CD14-positive monocyte (primary cell): ENCODE data around the gene FASN. TPM values are rescaled to one million over a fixed set of nuclear protein-coding genes. Genes with fewer than 3 reads are reported as not detected.
A peak's percentile ranks its signal among the peaks of the same experiment; 100 is the strongest.

Source experiments
- DNase-seq, 3 donors: peaks; one replicate each; pipeline ENCODE4 v3.0.0-alpha.2; 2011 to 2022
- H2AFZ ChIP-seq: 2 replicates; pipeline ENCODE4 v1.6.0; 2012; ENCODE audit warnings: mild to moderate bottlenecking, low read depth, low read length, inconsistent platforms; ENCODE audit not compliant: insufficient read depth, poor library complexity, severe bottlenecking
- H3K27ac ChIP-seq, 2 donors: 1 replicate in 1 of 2; 2 replicates in 1 of 2; pipeline ENCODE4 v1.5.1; 2012 to 2013; ENCODE audit warnings: low read length in 2 of 2, control low read depth in 1 of 2, inconsistent platforms in 1 of 2, low read depth in 1 of 2, mild to moderate bottlenecking in 1 of 2
- H3K27me3 ChIP-seq, 2 donors: one replicate each; pipeline versions ENCODE4 v1.6.0 to v1.6.1; 2011 to 2013; ENCODE audit warnings: low read length in 2 of 2; ENCODE audit not compliant: control insufficient read depth in 2 of 2, insufficient read depth in 2 of 2
- H3K36me3 ChIP-seq, 2 donors: replicated peaks in 1 of 2; 1 replicate in 1 of 2; 2 replicates in 1 of 2; pipeline versions ENCODE4 v1.5.1 to v1.6.1; 2012 to 2013; ENCODE audit warnings: low read length in 2 of 2, control low read depth in 1 of 2, inconsistent platforms in 1 of 2, mild to moderate bottlenecking in 1 of 2; ENCODE audit not compliant: insufficient read depth in 2 of 2, control insufficient read depth in 1 of 2
- H3K4me1 ChIP-seq, 2 donors: 1 replicate in 1 of 2; 2 replicates in 1 of 2; pipeline versions ENCODE4 v1.5.1 to v1.6.1; 2012 to 2013; ENCODE audit warnings: low read length in 2 of 2, control low read depth in 1 of 2, inconsistent platforms in 1 of 2, mild to moderate bottlenecking in 1 of 2, moderate library complexity in 1 of 2; ENCODE audit not compliant: insufficient read depth in 2 of 2, control insufficient read depth in 1 of 2
- H3K4me2 ChIP-seq: replicated peaks from 2 replicates; pipeline ENCODE3; 2012; ENCODE audit warnings: low read length, moderate library complexity, mild to moderate bottlenecking; ENCODE audit not compliant: poor library complexity, severe bottlenecking; ENCODE audit errors: extremely low read depth
- H3K4me3 ChIP-seq, 3 experiments: fragments of 200-600 bp in 1 of 3; sonication (generic) in 1 of 3; replicated peaks in 1 of 3; 1 replicate in 2 of 3; 2 replicates in 1 of 3; pipeline ENCODE4 v1.5.1; 2011 to 2013; ENCODE audit warnings: low read length in 3 of 3, mild to moderate bottlenecking in 3 of 3, control low read depth in 2 of 3, low read depth in 2 of 3, inconsistent platforms in 1 of 3, moderate library complexity in 1 of 3
- H3K79me2 ChIP-seq: 2 replicates; pipeline ENCODE4 v1.6.0; 2012; ENCODE audit warnings: mild to moderate bottlenecking, control low read depth, inconsistent platforms, low read length, moderate library complexity; ENCODE audit not compliant: insufficient read depth
- H3K9ac ChIP-seq: 2 replicates; pipeline ENCODE4 v1.6.0; 2017; ENCODE audit warnings: low read length, mild to moderate bottlenecking; ENCODE audit not compliant: insufficient read depth, poor library complexity, severe bottlenecking
- H3K9me3 ChIP-seq, 2 donors: replicated peaks in 1 of 2; 1 replicate in 1 of 2; 2 replicates in 1 of 2; pipeline versions ENCODE4 v1.5.1 to v1.6.1; 2012 to 2013; ENCODE audit warnings: low read length in 2 of 2, control low read depth in 1 of 2; ENCODE audit not compliant: control insufficient read depth in 1 of 2, insufficient read depth in 1 of 2
- H4K20me1 ChIP-seq: 2 replicates; pipeline ENCODE4 v1.6.0; 2012; ENCODE audit warnings: mild to moderate bottlenecking, low read length, control low read depth, moderate library complexity; ENCODE audit not compliant: insufficient read depth
- H3K27ac Mint-ChIP-seq, 7 donors: one replicate each; pipeline ENCODE4 v1.8.0; 2020; ENCODE audit warnings: mild to moderate bottlenecking in 7 of 7, mixed read lengths in 7 of 7, moderate library complexity in 6 of 7, inconsistent platforms in 2 of 7
- H3K27me3 Mint-ChIP-seq, 3 donors: one replicate each; pipeline ENCODE4 v1.8.0; 2021 to 2022; ENCODE audit warnings: low read depth in 3 of 3, mild to moderate bottlenecking in 3 of 3, mixed read lengths in 3 of 3, moderate library complexity in 3 of 3, inconsistent platforms in 1 of 3
- H3K36me3 Mint-ChIP-seq, 2 donors: one replicate each; pipeline ENCODE4 v1.8.0; 2020; ENCODE audit warnings: mixed read lengths in 2 of 2, inconsistent platforms in 1 of 2, mild to moderate bottlenecking in 1 of 2
- H3K4me1 Mint-ChIP-seq: one replicate; pipeline ENCODE4 v1.8.0; 2020; ENCODE audit warnings: mild to moderate bottlenecking, mixed read lengths
- H3K4me3 Mint-ChIP-seq, 2 donors: one replicate each; pipeline ENCODE4 v1.8.0; 2020; ENCODE audit warnings: mild to moderate bottlenecking in 2 of 2, mixed read lengths in 2 of 2, moderate library complexity in 1 of 2
- H3K9me3 Mint-ChIP-seq, 7 donors: one replicate each; pipeline ENCODE4 v1.8.0; 2020 to 2022; ENCODE audit warnings: mixed read lengths in 7 of 7, mild to moderate bottlenecking in 6 of 7, moderate library complexity in 6 of 7, inconsistent platforms in 2 of 7
- CTCF ChIP-seq: fragments of 200-600 bp; IDR thresholded peaks from one replicate; pipeline ENCODE4 v1.8.0; 2022; ENCODE audit warnings: antibody characterized with exemption, mild to moderate bottlenecking
- WGBS: methylation state at CpG from one replicate; pipeline ENCODE4 v1.1.5; 2013; ENCODE audit warnings: missing lambda C conversion rate; ENCODE audit not compliant: insufficient coverage; 5-methylcytosine and 5-hydroxymethylcytosine counted together
- intact Hi-C, 2 donors: fragments of 100-400 bp; cut with micrococcal nuclease; formaldehyde crosslinking; loops; one replicate each; pipeline versions ENCODE4 v1.15.0 to v1.15.1; 2023
- polyA plus RNA-seq, 3 donors: library from polyadenylated mRNA; depleted of rRNA in 1 of 3; unstranded in 2 of 3; stranded (reverse) in 1 of 3; fragments of 300-500 nt in 2 of 3; fragments of >200 nt in 1 of 3; fragmentation: Illumina TruSeq in 2 of 3; gene quantifications; 1 replicate in 2 of 3; 2 replicates in 1 of 3; pipeline ENCODE4 v1.2.3, GENCODE V29; 2012 to 2021

The FASN gene
- polyA plus RNA-seq, 3 donors = 0.08 to 8.4 (median 0.13) TPM

GRCh38 chr17:82060614-82061013, 37.4 kb downstream of the FASN start:
- Histone ChIP-seq H3K4me3 (no peak overlapping the region), H3K27me3 (no peaks in the 10 kb centered on the region), H2AFZ (no peak overlapping the region), H3K9me3 (no peaks in the 10 kb centered on the region), H3K4me1 (peaks cover 13 to 20% of the 10 kb centered on the region in 2 donors), H4K20me1 (peaks cover 12% of the 10 kb centered on the region), H3K27ac (no peak overlapping the region), H3K4me2 (no peak overlapping the region), H3K36me3 (peaks cover 81% of the 10 kb centered on the region in 2 donors), H3K9ac (no peak overlapping the region), H3K79me2 (peaks cover 14% of the 10 kb centered on the region)
- H3K36me3 Mint-ChIP-seq = peaks cover 27 to 59% of the 10 kb centered on the region in 2 donors
- H3K4me3 Mint-ChIP-seq = no peak overlapping the region
- no peak for TF ChIP-seq CTCF
- intact Hi-C loops = no loop called here
- H3K27ac Mint-ChIP-seq = no peak overlapping the region
- 92% methylated on average over 14 of the region's 14 CpGs for WGBS
- H3K9me3 Mint-ChIP-seq = no peaks in the 10 kb centered on the region
- no peak for DNase-seq
- H3K27me3 Mint-ChIP-seq = no peaks in the 10 kb centered on the region
- H3K4me1 Mint-ChIP-seq = peaks cover 15% of the 10 kb centered on the region

GRCh38 chr17:82060001-82060380, 38.0 kb downstream of the FASN start:
- peaks cover 10% of the 10 kb centered on the region for H3K79me2 ChIP-seq
- H3K4me1 ChIP-seq = peaks cover 10 to 17% of the 10 kb centered on the region in 2 donors
- no peak overlapping the region for H2AFZ ChIP-seq
- Mint-ChIP-seq H3K9me3 (no peaks in the 10 kb centered on the region), H3K4me1 (peaks cover 15% of the 10 kb centered on the region), H3K4me3 (no peak overlapping the region), H3K36me3 (peaks cover 30 to 63% of the 10 kb centered on the region in 2 donors), H3K27ac (peak overlapping the region in 1 of 7 donors; percentile 75), H3K27me3 (no peaks in the 10 kb centered on the region)
- H3K4me2 ChIP-seq = no peak overlapping the region
- H3K27me3 ChIP-seq = no peaks in the 10 kb centered on the region
- H3K9me3 ChIP-seq = no peaks in the 10 kb centered on the region
- intact Hi-C loops = no loop called here
- H3K36me3 ChIP-seq = peaks cover 85 to 87% of the 10 kb centered on the region in 2 donors
- no peak for TF ChIP-seq CTCF
- H3K9ac ChIP-seq = no peak overlapping the region
- H4K20me1 ChIP-seq = peaks cover 10% of the 10 kb centered on the region
- DNase-seq = no peak
- no peak overlapping the region for H3K4me3 ChIP-seq
- 94% methylated on average over 10 of the region's 16 CpGs for WGBS
- no peak overlapping the region for H3K27ac ChIP-seq
